K562 (cell line): ENCODE data around the gene CHMP5. TPM values are rescaled to one million over a fixed set of nuclear protein-coding genes. Genes with fewer than 3 reads are reported as not detected.

Source experiments
- DPF2 ChIP-seq: fragments of 450-650 bp; IDR thresholded peaks from 2 replicates; pipeline ENCODE4 v1.6.1; 2016
- EP400 ChIP-seq: fragments of 450-650 bp; IDR thresholded peaks from 2 replicates; pipeline ENCODE4 v1.6.1; 2017; ENCODE audit warnings: antibody characterized with exemption, mild to moderate bottlenecking, moderate library complexity
- FOSL1 ChIP-seq: fragments of 200-800 bp; sonication (Bioruptor generic); conservative IDR thresholded peaks from 2 replicates; pipeline ENCODE4 v1.6.1; 2016; ENCODE audit warnings: missing genetic modification characterization, missing compliant biosample characterization
- JUND ChIP-seq, 2 experiments: IDR thresholded peaks; 2 replicates in 1 of 2; 3 replicates in 1 of 2; pipeline ENCODE4 v1.6.1; 2011; ENCODE audit warnings: borderline replicate concordance in 2 of 2, low read depth in 2 of 2, low read length in 2 of 2, improper control_type of control experiment in 1 of 2, missing biosample characterization in 1 of 2, missing genetic modification characterization in 1 of 2, missing genetic modification reagents in 1 of 2
- MEIS2 ChIP-seq: fragments of 450-650 bp; IDR thresholded peaks from 2 replicates; pipeline ENCODE4 v1.6.1; 2014; ENCODE audit warnings: mild to moderate bottlenecking; ENCODE audit not compliant: partially characterized antibody
- NBN ChIP-seq: fragments of 450-650 bp; IDR thresholded peaks from 2 replicates; pipeline ENCODE4 v1.6.1; 2016; ENCODE audit warnings: low read depth, mild to moderate bottlenecking
- RAD21 ChIP-seq, 2 experiments: fragments of 250-450 bp in 1 of 2; fragments of 450-650 bp in 1 of 2; sonication (Bioruptor Pico) in 1 of 2; formaldehyde crosslinking in 1 of 2; IDR thresholded peaks in 1 of 2; conservative IDR thresholded peaks in 1 of 2; 2 replicates each; pipeline versions ENCODE4 v1.4.0 to v1.8.0; 2020 to 2022; ENCODE audit warnings: mild to moderate bottlenecking in 2 of 2, moderate library complexity in 1 of 2
- SRSF9 ChIP-seq: fragments of 200-400 bp; formaldehyde crosslinking; IDR thresholded peaks from 2 replicates; pipeline ENCODE4 v1.6.1; 2017; ENCODE audit warnings: low read depth, low read length, borderline replicate concordance
- TEAD4 ChIP-seq, 2 experiments: sonication (generic) in 1 of 2; formaldehyde crosslinking in 1 of 2; IDR thresholded peaks; 2 replicates each; pipeline versions ENCODE4 v1.6.1 to v1.8.0; 2012 to 2022; ENCODE audit warnings: borderline replicate concordance in 1 of 2, inconsistent platforms in 1 of 2, low read length in 1 of 2, mild to moderate bottlenecking in 1 of 2, missing genetic modification reagents in 1 of 2
- polyA plus RNA-seq, 8 experiments: library from polyadenylated mRNA; depleted of rRNA in 4 of 8; stranded (reverse) in 5 of 8; unstranded in 3 of 8; fragments of >200 nt; fragmentation: Nextera tagmentation in 2 of 8; fragmentation: Illumina TruSeq in 1 of 8; extraction: Ambion mirVana in 2 of 8; extraction: Trizol in 1 of 8; gene quantifications; 2 replicates each; pipeline versions ENCODE4 v1.2.1 to v1.2.3, GENCODE V29; 2011 to 2014; ENCODE audit warnings: inconsistent platforms in 1 of 8, missing spikeins in 1 of 8
- total RNA-seq, 7 experiments: library from RNA; depleted of rRNA in 6 of 7; stranded (reverse); fragments of >200 nt in 6 of 7; fragmentation: Illumina TruSeq in 2 of 7; extraction: Trizol in 2 of 7; gene quantifications; 2 replicates each; pipeline versions ENCODE4 v1.2.1 to v1.2.3, GENCODE V29; 2011 to 2021; ENCODE audit warnings: low replicate concordance in 1 of 7
- TF ChIP-seq, protein P1 (sequence below), 2 experiments: IDR thresholded peaks in 1 of 2; conservative IDR thresholded peaks in 1 of 2; 2 replicates each; pipeline ENCODE4 v1.6.1; 2016; ENCODE audit warnings: low read depth in 2 of 2, mild to moderate bottlenecking in 1 of 2, missing compliant biosample characterization in 1 of 2, missing genetic modification characterization in 1 of 2, moderate library complexity in 1 of 2
- TF ChIP-seq, protein P2 (sequence below): fragments of 450-650 bp; formaldehyde crosslinking; IDR thresholded peaks from 2 replicates; pipeline ENCODE4 v1.4.0; 2020; ENCODE audit warnings: mild to moderate bottlenecking, moderate library complexity
- TF ChIP-seq, protein P3 (sequence below): fragments of 250-450 bp; sonication (Bioruptor Pico); IDR thresholded peaks from 2 replicates; pipeline ENCODE4 v1.8.0; 2022; ENCODE audit warnings: moderate library complexity, mild to moderate bottlenecking, inconsistent platforms
- TF ChIP-seq, protein P4 (sequence below), 3 experiments: IDR thresholded peaks in 2 of 3; conservative IDR thresholded peaks in 1 of 3; 2 replicates each; pipeline ENCODE4 v1.5.1; 2011 to 2012; ENCODE audit warnings: low read length in 3 of 3, mild to moderate bottlenecking in 3 of 3, control low read depth in 2 of 3, improper control_type of control experiment in 1 of 3, inconsistent platforms in 1 of 3, low read depth in 1 of 3, mixed read lengths in 1 of 3, moderate library complexity in 1 of 3; ENCODE audit not compliant: insufficient read depth in 2 of 3
- TF ChIP-seq, protein P5 (sequence below): sonication (generic); IDR thresholded peaks from 2 replicates; pipeline ENCODE4 v1.6.1; 2016
- TF ChIP-seq, protein P6 (sequence below): fragments of 450-650 bp; IDR thresholded peaks from 2 replicates; pipeline ENCODE4 v1.6.1; 2016

CHMP5 gene
- total and polyA plus RNA-seq, 9 of the 15 experiments (the other 6 are each of a cell fraction or from before 2014, with no cell fraction given), result 36.0 to 105 (median 54.9) TPM

DNA sequence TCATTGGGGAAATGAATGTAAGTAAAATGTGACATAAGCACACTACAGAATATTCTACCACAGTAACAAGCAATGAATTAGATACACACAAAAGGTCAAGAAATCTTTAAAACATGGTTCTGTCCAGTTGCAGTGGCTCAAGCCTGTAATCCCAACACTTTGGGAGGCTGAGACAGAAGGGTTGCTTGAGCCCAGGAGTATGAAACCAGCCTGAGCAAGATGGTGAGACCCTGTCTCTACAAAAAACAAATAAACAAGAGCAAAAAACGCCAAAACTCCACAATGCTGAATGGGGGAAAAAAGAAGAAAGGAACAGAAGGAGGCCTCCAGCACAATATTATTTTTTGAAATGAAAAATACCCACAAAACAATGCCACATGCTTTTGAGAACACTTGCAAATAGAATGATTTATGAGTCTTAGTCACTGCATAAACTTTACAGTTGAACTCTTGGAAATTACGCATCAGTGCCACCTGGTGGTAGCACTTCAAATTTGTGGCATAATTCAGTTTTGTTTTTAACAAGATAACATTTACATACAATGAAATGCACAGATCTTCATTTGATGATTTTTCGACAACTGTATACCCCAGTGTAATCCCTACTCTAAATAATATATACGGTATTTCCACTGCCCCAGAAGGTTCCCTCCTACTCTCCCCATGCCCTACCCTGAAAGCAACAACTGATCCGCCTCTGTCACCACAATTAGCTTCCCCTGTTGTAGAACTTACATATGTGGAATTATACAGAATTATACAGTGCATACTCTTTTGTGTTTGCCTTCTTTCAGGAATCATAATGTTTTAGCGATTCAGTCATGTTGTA, 39.3 kb upstream of the CHMP5 start (continued):
- TF ChIP-seq, protein P1, sequence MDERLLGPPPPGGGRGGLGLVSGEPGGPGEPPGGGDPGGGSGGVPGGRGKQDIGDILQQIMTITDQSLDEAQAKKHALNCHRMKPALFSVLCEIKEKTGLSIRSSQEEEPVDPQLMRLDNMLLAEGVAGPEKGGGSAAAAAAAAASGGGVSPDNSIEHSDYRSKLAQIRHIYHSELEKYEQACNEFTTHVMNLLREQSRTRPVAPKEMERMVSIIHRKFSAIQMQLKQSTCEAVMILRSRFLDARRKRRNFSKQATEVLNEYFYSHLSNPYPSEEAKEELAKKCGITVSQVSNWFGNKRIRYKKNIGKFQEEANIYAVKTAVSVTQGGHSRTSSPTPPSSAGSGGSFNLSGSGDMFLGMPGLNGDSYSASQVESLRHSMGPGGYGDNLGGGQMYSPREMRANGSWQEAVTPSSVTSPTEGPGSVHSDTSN (CRISPR knock-in tag; IDR thresholded peaks at IDR 0.05; ENCODE audit: low read depth), result no peak
- TF ChIP-seq, protein P1 (tag; conservative IDR thresholded peaks at IDR 0.05; ENCODE audit: low read depth), result peak; percentile 97
- TF ChIP-seq, protein P2, sequence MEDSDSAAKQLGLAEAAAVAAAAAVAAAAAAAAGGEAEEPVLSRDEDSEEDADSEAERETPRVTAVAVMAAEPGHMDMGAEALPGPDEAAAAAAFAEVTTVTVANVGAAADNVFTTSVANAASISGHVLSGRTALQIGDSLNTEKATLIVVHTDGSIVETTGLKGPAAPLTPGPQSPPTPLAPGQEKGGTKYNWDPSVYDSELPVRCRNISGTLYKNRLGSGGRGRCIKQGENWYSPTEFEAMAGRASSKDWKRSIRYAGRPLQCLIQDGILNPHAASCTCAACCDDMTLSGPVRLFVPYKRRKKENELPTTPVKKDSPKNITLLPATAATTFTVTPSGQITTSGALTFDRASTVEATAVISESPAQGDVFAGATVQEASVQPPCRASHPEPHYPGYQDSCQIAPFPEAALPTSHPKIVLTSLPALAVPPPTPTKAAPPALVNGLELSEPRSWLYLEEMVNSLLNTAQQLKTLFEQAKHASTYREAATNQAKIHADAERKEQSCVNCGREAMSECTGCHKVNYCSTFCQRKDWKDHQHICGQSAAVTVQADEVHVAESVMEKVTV (CRISPR knock-in tag), result peak; percentile 63
- TF ChIP-seq JUND (IDR thresholded peaks at IDR 0.05; ENCODE audit: borderline replicate concordance, low read depth, low read length) (peak; percentile 73), JUND (tag; IDR thresholded peaks at IDR 0.05; ENCODE audit: borderline replicate concordance, low read depth, low read length) (peak; percentile 85; the same call in 2 of the 3 replicates), MEIS2 (peak; percentile 98), TEAD4 (IDR thresholded peaks at IDR 0.05; ENCODE audit: low read length) (peak; percentile 29; the same call in 1 of the 2 replicates), TEAD4 (CRISPR knock-in tag; IDR thresholded peaks at IDR 0.05; ENCODE audit: borderline replicate concordance) (no peak), EP400 (peak; percentile 33; the same call in 1 of the 2 replicates), NBN (0 out of 2 replicates have a peak, but pooled peaks have one; percentile 28), SRSF9 (no peak), DPF2 (peak; percentile 61), FOSL1 (tag) (peak; percentile 83), RAD21 (CRISPR knock-in tag; conservative IDR thresholded peaks at IDR 0.05 in 1 of 2, IDR thresholded peaks at IDR 0.05 in 1 of 2) (peak; percentile 85 to 95)
- TF ChIP-seq, protein P3, sequence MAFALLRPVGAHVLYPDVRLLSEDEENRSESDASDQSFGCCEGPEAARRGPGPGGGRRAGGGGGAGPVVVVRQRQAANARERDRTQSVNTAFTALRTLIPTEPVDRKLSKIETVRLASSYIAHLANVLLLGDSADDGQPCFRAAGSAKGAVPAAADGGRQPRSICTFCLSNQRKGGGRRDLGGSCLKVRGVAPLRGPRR (CRISPR knock-in tag), result no peak
- TF ChIP-seq, protein P4, sequence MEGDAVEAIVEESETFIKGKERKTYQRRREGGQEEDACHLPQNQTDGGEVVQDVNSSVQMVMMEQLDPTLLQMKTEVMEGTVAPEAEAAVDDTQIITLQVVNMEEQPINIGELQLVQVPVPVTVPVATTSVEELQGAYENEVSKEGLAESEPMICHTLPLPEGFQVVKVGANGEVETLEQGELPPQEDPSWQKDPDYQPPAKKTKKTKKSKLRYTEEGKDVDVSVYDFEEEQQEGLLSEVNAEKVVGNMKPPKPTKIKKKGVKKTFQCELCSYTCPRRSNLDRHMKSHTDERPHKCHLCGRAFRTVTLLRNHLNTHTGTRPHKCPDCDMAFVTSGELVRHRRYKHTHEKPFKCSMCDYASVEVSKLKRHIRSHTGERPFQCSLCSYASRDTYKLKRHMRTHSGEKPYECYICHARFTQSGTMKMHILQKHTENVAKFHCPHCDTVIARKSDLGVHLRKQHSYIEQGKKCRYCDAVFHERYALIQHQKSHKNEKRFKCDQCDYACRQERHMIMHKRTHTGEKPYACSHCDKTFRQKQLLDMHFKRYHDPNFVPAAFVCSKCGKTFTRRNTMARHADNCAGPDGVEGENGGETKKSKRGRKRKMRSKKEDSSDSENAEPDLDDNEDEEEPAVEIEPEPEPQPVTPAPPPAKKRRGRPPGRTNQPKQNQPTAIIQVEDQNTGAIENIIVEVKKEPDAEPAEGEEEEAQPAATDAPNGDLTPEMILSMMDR (IDR thresholded peaks at IDR 0.05 in 2 of 3, conservative IDR thresholded peaks at IDR 0.05 in 1 of 3; ENCODE audit: insufficient read depth in 2 of 3, low read depth in 1 of 3, low read length in 3 of 3), result peak; percentile 46 to 80 (median 64); a peak in 5 of 6 replicates
- TF ChIP-seq, protein P5, sequence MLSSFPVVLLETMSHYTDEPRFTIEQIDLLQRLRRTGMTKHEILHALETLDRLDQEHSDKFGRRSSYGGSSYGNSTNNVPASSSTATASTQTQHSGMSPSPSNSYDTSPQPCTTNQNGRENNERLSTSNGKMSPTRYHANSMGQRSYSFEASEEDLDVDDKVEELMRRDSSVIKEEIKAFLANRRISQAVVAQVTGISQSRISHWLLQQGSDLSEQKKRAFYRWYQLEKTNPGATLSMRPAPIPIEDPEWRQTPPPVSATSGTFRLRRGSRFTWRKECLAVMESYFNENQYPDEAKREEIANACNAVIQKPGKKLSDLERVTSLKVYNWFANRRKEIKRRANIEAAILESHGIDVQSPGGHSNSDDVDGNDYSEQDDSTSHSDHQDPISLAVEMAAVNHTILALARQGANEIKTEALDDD, result peak; percentile 46; the same call in 1 of the 2 replicates
- TF ChIP-seq, protein P6, sequence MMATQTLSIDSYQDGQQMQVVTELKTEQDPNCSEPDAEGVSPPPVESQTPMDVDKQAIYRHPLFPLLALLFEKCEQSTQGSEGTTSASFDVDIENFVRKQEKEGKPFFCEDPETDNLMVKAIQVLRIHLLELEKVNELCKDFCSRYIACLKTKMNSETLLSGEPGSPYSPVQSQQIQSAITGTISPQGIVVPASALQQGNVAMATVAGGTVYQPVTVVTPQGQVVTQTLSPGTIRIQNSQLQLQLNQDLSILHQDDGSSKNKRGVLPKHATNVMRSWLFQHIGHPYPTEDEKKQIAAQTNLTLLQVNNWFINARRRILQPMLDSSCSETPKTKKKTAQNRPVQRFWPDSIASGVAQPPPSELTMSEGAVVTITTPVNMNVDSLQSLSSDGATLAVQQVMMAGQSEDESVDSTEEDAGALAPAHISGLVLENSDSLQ, result peak; percentile 96
